A549 (cell line): ENCODE results near the gene TMEM175.

Experiments used
- EP300 ChIP-seq, 2 experiments: fragments of >200 bp; sonication (Bioruptor Twin); formaldehyde crosslinking; IDR thresholded peaks; 2 replicates in 1 of 2; 3 replicates in 1 of 2; pipeline ENCODE4 v1.6.1; 2016 to 2017
- FOSL2 ChIP-seq, 2 experiments: fragments of 450-650 bp in 1 of 2; fragments of >200 bp in 1 of 2; sonication (Bioruptor Twin) in 1 of 2; formaldehyde crosslinking; IDR thresholded peaks; 2 replicates each; pipeline versions ENCODE4 v1.5.0 to v1.6.1; 2016 to 2020; ENCODE audit warnings: mild to moderate bottlenecking in 1 of 2, moderate library complexity in 1 of 2
- JUN ChIP-seq, 2 experiments: fragments of >200 bp; sonication (Bioruptor Twin); formaldehyde crosslinking; IDR thresholded peaks; 2 replicates in 1 of 2; 3 replicates in 1 of 2; pipeline ENCODE4 v1.6.1; 2016 to 2017
- KDM5A ChIP-seq: fragments of 200-600 bp; sonication (generic); IDR thresholded peaks from 2 replicates; pipeline ENCODE4 v1.6.1; 2016; ENCODE audit warnings: antibody characterized with exemption, mild to moderate bottlenecking
- MYC ChIP-seq: IDR thresholded peaks from 2 replicates; pipeline ENCODE4 v1.6.1; 2012; ENCODE audit warnings: mild to moderate bottlenecking, inconsistent platforms, low read length, improper control_type of control experiment, borderline replicate concordance
- POLR2A ChIP-seq: IDR thresholded peaks from 2 replicates; pipeline ENCODE4 v1.6.1; 2012; ENCODE audit warnings: mild to moderate bottlenecking, low read length
- POLR2AphosphoS2 ChIP-seq: conservative IDR thresholded peaks from 2 replicates; pipeline ENCODE4 v1.6.1; 2012; ENCODE audit warnings: low read length, improper control_type of control experiment, inconsistent platforms
- TF ChIP-seq, protein P1 (sequence below): fragments of >200 bp; sonication (Bioruptor Twin); formaldehyde crosslinking; IDR thresholded peaks from 3 replicates; pipeline ENCODE4 v1.5.1; 2016
- TF ChIP-seq, protein P2 (sequence below): IDR thresholded peaks from 2 replicates; pipeline ENCODE4 v1.6.1; 2012

DNA sequence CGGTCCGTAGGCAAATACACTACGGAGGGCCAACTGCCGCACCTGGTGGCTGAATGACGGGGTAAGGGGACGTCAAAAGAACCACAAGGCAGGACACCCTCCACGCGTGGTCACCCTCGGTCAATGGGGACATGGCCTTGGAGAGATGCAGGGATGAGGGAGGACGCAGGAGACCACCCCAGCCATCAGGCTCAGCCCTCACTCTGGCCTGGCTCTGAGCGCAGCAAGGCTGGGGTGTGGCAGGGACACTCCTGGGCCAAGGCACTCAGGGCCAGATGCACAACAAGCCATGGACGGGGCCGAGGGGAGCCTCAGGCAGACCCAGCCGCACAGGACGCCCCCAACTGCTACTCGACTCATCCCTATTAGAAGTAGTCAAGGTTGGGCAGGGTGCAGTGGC, 36.7 kb upstream of the TMEM175 start:
- TF ChIP-seq, protein P1, sequence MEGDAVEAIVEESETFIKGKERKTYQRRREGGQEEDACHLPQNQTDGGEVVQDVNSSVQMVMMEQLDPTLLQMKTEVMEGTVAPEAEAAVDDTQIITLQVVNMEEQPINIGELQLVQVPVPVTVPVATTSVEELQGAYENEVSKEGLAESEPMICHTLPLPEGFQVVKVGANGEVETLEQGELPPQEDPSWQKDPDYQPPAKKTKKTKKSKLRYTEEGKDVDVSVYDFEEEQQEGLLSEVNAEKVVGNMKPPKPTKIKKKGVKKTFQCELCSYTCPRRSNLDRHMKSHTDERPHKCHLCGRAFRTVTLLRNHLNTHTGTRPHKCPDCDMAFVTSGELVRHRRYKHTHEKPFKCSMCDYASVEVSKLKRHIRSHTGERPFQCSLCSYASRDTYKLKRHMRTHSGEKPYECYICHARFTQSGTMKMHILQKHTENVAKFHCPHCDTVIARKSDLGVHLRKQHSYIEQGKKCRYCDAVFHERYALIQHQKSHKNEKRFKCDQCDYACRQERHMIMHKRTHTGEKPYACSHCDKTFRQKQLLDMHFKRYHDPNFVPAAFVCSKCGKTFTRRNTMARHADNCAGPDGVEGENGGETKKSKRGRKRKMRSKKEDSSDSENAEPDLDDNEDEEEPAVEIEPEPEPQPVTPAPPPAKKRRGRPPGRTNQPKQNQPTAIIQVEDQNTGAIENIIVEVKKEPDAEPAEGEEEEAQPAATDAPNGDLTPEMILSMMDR, result no peak
- TF ChIP-seq POLR2AphosphoS2 (no peak), JUN (IDR thresholded peaks at IDR 0.05) (no peak), POLR2A (no peak), EP300 (IDR thresholded peaks at IDR 0.05) (no peak), FOSL2 (IDR thresholded peaks at IDR 0.05) (no peak), FOSL2 (CRISPR knock-in tag; IDR thresholded peaks at IDR 0.05) (no peak), KDM5A (no peak), MYC (no peak)
- TF ChIP-seq, protein P2, sequence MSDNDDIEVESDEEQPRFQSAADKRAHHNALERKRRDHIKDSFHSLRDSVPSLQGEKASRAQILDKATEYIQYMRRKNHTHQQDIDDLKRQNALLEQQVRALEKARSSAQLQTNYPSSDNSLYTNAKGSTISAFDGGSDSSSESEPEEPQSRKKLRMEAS, result no peak
